ENCODE data around the gene FAM43B.
"Not testable (repeated sequence)": the region's sequence is repeated elsewhere in the genome, so short reads cannot be mapped to it uniquely, and the experiment has no call there.

The FAM43B gene, protein sequence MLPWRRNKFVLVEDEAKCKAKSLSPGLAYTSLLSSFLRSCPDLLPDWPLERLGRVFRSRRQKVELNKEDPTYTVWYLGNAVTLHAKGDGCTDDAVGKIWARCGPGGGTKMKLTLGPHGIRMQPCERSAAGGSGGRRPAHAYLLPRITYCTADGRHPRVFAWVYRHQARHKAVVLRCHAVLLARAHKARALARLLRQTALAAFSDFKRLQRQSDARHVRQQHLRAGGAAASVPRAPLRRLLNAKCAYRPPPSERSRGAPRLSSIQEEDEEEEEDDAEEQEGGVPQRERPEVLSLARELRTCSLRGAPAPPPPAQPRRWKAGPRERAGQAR

DNA sequence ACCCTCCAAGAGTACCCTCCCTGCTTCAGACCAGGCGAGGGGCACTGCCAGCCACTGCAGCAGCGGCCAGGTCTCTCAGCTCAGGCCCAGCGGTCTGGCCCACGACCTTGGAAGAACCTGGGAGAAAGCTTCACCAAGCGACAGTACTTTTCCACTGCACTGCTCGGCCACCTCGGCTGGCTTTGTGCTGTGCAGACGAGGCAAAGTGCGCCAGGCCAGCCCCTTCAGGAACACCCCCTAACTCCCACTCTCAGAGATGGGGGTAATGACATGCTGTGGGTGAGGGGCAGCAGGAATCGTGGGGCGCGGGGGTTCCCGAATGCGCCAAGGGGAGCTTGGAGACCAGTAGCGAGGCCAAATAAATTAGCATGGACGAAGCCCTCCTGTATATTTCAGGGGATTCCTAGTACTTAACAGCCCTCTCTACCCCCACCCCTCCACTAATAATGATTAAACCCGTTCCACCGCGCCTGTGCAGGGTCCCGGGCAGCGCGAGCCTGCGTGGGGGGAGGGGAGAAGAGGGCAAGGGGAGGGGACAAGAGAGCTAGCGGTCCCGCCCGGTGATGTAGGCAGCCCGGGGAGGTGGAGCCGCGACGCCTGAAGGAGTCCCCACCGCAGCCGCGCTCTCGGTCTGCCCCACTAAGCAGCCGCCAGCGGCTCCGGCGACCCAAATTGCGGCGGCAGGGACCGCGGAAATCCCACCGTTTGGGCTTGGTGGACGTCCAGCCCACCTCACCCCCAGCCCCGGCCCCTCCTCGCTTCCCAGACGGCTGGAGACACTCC, at the start of gene FAM43B:
FAM43B (plus strand) TSS at position 629 of the 783 bp plus-strand sequence. CDS start 401 bp downstream, outside the sequence.
- DNase-seq = no peak

DNA sequence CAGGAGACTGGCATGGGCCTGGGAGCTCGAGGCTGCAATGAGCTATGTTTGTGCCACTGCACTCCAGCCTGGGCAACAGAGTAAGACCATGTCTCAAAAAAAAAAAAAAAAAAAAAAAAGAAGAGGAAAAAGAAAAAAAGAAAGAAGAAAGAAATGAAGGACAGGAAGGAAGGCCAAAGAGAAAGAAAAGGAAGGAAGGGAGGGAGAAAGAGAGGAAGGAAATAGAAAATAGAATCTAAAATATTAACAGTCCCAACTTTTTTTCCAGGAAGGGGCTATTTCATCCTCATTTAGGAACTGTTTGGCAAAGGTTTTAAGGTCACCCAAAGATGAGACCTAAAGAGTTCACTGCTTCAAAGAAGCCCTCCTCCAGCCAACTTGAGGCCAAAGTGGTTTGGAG, 46.9 kb upstream of the FAM43B start:
- DNase-seq = no peak

DNA sequence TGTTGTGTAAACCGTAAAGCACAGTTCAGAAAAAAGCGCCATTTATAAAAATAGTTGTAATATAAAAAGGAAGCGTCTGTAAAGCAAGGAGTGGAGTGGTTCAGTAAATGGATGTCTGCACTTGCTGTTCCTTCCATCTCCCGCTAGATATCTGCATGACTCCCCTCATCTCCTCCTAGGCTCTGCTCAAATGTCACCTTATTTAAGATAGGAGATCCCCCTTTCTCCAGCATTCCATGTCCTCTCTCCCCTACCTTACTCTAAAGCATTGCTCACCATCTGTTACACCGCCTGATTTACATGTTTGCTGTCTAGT, 45.2 kb upstream of the FAM43B start:
- DNase-seq = no peak

DNA sequence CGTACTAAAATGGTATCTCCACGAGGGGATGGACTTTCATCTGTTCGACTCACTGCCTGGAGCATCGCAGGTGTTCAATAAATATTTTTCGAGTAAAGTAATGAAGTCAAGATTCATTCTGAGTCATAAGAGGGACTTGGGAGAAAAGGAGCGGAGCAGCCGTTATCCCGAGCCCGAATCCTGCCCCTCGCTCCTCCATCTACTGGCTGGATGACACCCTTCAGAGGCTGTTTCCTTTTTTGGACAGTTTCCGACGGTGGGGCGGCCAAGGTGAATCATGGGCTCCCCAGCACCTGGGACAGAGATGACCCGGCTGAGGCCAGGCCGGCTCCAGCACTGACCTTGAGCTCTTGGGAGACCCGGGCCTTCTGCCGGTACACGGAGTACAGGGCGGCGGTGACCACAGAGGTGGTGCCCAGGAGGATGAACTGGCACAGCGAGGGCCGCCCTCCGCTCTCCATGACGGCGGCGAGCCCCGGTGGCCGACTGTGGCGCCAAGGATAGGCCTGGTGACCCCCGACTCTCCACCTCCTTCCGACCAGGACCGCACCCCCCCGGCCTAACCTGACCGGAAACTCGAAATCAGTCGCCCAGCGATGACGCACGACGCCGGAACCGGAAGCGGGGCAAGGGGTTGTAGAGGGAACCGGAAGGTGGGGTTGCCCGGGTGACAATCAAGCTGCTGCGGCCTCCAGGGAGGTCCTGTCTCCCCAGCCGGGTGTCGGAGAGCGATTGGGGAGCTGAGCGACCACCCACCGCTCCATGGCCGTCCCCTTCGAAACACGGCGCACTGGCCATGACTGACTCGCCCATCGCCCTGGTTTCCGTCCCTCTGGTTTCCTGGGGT, 44.6 kb upstream of the FAM43B start, which contains the start of gene MUL1:
MUL1 (minus strand) TSS at position 588 of the 847 bp plus-strand sequence; CDS start at position 461, 127 bp downstream.
- DNase-seq = peak; percentile 95

DNA sequence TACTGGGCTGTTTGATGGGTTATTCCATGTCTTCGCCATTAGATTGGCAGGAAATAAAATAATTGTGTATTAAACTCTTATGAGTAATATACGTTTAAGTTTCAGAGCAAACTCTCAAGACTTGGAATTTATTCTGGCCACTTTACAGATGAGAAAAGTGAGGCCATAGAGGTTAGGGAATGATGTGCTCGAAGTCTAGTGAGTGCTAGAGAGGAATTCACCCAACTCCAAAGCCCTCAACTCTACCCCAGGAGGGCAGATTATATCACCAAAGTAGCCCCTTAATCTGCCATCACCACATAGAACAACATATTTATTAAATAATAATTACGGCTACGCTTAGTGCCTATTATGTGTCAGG, 44.0 kb upstream of the FAM43B start:
- no peak for DNase-seq

DNA sequence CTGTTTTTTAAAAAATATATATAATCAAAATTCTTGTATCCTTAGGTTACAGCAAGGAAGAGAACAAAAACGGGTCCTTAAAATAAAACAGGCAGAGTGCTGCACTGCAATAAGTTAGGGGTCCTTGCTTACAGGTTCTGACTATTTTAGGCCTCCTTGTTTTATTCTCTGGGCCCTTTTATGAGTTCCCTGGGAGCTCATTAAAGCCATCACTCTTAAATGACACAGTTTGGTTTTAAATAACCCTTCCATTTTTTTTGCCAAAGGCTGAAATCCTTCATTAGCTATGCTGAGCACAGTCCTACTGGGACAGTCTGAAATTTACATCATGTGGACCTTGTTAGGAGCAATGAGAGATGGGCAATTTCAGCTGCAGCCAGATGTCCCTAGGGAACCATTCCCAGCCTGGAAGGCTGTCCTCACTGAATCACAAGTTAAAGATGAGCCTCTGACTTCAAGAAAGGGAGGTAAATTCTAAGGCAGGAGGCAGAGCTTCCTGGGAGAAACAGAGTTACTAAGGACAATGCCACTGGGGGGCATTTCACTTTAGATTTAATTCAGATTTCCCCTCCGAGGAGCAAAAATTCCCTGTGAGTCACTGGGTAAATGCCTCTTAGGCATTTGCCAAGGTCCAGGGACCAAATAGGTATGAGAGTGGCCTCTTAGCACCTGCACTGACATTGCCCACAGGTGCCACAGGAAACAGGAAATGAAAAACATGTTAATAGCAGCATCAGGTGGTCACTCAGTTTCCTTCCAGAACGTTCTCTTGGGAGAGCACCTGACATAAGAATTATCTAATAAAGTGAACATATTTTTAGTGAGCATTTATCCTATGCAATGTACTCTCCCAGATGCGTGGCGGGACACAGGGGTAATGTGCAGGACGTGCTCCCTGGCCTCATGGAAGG, 40.6 kb upstream of the FAM43B start:
- DNase-seq = no peak

DNA sequence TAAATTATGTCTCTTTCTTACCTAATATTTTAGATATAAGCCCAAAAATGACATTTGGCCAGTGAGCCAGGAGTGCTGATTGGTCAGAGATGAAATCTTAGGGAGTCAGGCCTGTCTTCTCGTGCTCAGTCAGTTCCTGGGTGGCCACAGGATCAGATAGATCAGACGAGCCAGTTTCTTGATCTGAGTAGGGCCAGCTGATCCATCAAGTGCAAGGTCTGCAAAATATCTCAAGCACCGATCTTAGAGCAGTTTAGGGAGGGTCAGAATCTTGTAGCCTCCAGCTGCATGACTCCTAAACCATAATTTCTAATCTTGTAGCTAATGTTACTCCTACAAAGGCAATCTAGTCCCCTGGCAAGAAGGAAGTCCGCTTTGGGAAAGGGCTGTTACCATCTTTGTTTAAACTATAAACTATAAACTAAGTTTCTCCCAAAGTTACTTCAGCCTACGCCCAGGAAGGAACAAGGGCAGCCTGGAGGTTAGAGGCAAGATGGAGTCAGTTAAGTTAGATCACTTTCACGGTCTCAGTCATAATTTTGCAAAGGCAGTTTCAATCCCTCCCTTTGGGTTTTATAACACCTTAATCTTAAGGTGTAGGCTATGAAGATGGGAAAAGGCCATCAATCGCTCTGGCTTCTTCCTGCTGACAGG, 32.6 kb upstream of the FAM43B start:
- DNase-seq = not testable (repeated sequence)

DNA sequence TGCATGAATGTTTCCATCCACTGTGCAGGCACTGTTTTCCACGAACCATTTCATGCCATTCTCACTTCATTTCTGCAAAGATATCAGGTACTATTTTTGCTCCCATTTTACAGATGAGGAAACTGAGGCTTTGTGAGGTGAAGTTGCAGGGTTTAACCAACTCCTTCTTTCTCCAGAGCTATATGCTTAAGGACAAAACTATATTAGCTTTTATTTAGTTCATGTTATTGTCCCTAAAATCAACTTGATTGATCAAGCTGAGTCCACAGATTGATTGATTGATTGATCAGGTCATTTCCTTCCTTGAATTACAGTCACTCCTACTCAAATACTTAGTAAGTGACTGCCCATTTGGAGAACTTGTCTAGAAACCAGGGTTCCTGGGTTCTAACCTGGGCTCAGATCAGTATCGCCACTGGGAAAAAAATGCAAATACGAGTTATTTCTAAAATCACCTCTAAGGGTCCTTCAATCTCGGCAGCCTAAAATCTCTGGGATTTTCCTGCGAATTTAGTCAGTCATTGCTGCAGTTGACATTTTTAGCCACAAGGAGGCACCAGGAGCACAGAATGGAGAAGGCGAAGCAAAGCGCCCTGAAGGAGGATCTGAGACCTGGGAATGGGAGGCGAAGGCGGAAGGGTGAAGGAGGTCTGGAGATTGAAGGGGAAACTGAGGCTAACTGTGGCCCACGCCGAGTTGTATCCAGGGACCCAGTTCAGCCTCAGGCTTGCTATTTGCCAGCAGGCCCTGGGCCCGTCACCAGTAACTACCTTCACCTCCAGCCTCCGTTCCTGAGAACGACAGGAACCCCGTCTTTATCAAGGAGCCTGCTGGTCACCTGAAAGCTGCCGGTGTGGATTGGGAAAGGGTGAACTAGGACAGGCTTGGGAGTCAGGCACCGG, 30.2 kb upstream of the FAM43B start:
- DNase-seq = peak; percentile 92

DNA sequence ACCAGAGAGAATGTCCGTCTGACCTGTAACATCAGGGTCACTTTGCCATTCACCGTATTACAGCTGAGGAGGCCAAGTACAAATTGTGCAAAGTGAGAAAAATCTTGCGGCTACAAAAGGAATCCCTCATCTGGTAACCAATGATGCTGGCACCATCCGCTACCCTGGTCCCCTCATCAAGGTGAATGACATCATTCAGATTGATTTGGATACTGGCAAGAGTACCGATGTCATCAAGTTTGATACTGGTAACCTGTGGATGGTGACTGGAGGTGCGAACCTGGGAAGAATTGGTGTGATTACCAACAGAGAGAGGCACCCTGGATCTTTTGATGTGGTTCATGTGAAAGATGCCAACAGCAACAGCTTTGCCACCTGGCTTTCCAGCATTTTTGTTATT, 26.1 kb upstream of the FAM43B start:
- DNase-seq = no peak

DNA sequence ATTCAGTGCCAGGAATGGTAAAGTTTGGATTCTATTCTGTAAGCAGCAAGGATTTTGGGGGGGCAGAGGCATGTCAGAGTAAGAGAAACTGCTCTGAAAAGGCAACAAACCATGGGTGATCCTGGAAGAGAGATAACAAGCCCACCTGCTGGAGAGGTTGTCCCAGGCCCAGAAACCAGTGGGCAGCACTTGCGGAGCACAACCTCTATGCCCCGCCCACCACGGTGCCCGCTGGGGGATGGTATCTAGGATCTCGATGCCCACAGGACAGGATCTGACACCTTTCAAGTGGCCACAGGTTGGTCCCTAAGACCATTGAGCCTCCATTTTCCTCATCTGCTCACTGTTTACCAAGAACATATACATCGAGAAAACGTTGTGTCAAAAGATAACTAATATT, 24.2 kb upstream of the FAM43B start:
- no peak for DNase-seq

DNA sequence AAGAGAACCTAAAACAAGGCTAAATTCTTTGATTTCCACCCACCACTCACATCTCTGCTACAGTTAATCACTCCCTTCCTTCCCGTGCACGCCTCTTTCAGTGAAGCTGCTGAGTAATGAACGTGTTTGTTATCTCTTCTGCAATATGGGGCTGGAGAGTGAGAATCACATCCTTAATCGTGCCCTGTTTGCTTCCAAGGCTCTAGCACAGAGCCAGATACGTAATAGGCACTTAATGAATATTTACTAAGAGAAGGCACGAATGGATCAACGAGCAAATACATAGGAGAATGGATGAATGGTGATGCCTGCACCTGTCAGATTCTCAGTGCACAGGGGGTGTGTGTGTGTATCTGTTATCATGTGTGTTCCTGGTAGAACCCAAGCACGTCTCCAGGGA, 22.1 kb upstream of the FAM43B start:
- no peak for DNase-seq

DNA sequence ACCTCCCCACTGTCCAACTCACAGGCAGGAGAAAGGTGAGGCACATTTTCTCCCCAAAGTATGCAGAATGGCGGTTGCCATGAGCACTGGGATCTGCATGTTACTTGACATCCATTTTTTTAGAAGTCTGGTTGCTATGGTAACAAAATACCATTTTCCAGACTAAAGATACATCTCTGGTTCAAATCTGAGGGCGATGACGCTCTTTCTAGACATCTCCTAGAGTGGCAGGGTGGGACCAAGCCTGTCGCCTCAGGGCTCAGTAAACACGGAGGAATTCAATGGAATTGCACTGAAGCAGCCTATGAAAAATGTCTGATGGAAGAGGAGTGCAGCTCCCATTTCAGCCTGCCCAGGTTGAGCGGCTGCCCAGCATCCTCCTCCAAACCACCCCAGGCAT, 21.5 kb upstream of the FAM43B start:
- no peak for DNase-seq

DNA sequence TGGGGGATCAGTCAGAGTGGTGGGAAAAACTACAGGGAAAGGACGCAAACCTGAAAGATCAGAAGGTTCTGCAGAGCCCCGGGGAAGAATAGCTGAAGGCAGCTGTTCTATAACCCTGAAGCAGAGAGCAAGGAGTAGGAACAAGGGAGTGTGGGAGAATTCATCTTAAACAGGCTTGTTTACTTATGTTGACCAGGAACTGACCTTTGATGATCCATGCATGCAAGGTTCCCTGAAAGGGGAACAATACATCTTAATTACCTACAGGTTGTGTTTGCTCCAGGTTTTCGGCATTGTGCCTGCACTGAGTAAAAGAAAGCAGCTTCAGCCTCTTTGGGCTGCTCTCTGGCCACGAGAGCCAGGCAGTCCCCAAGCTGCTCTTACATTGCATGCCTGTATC, 18.7 kb upstream of the FAM43B start:
- DNase-seq = no peak

DNA sequence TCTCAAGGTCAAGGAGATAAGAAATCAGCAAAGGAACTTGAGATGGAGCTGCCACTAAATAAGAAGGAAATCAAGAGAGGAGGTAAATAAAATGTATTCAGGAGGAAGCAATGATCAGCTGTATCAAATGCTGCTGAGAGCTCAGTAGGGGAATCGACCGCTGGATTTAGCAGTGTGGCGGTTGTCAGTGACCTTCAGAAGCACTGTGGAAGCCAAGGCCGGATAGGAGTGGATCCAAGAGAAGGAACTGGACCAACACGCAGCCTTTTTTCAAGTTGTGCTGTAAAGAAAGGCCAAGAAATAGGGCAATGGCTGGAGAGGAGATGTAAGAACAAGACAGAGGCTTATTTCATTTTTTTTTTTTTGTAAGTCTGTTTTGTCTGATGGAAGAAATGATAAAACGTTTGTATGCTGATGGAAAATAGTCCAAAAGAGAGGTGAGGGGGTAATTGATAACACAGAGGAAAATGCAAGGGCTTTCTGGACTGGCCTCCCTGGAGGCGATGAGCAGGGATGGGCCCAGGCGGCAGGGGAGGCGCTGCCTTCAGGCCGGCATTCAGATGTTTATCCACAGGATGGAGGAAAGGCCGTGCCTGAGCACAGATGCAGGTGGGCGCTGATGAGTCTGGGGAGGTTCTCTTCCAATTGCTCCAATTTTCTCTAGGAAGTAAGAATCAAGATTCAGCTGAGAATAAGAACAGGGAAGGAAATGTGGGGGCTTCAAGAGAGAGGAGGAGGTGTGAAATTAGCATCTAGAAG, 17.5 kb upstream of the FAM43B start:
- DNase-seq = no peak

DNA sequence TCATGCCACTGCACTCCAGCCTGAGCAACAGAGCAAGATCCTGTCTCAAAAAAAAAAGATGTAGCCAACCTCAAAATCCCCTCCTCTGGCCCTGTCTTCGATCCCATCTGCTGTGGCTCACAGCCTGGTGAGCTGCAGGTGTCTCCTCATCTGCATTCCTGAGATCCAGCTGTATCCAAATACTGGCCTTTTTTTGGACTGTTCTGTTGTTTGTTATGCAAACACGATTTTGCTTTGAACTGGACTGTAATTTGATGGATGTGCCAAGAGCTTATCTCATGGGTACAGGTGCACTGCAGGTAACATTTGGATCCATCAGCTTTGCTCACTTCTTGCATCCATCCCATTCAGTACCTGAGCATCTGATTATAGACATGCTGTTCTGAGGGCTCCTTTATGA, 14.1 kb upstream of the FAM43B start:
- DNase-seq = no peak

DNA sequence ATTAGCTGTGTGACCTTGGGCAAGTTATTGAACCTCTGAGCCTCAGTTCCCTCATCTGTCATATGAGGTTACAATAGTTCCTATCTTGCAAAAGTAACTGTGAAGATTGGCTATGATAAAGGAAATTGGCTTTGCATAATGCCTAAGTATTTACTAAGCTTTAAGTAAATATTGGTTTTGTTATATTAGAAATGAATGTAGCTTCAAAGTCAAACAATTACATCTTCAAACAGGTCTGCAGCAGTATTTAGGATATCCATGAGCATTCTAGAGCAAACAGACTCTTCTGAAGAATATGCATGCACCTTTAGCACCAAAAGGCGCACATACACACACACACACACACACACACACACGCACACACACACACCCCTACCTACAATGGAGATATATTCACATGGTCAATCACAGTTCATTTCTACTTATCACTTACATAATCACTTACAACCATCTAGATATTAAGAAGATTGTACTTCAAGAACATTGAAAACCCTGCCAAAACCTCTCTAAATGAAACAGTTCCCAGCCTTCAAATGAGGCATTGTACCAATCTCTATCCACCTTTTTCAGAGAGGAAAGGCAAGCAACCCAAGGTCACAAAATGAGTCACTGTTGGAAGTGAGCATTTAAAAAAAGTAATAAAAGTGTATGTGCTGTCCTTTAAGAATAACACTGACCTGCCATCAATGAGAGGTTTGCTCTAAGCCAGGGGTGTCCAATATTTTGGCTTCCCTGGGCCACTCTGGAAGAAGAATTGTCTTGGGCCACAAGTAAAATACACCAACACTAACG, 13.4 kb upstream of the FAM43B start:
- DNase-seq = no peak

DNA sequence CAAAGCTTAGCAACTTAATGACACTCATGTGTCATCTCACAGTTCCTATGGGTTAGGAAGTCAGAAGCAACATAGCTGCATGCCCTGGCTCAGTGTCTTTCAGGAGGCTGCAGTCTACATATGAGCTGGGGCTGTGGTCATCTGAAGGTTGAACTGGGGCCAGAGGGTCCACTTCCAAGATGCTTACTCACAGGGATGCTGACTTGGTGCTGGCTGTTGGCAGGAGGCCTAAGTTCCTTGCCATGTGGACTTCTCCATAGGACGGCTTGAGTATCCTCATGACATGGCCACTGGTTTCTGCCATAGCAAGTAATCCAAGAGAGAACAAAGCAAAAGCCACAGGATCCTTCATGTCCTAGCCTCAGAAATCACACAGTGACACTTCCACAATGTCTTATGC, 12.1 kb upstream of the FAM43B start:
- no peak for DNase-seq

DNA sequence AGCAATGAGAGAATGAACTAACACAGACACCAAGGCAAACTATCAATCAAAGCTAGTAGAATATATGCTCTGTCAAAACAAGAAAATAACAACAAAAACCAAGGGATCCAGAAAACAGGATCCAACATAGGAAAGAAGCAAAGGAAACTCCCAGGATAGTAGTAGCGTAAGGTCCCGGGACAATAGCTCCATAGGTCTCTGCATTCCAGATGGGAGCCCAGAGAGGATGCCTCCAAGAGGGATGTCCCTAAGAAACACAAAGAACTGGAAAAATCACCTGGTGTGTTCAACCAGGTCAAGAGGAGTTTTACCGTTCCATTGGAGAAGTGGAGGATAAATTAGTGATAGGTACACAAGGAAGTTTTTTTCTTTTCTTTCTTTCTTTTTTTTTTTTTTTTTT, 5.7 kb upstream of the FAM43B start:
- no peak for DNase-seq

DNA sequence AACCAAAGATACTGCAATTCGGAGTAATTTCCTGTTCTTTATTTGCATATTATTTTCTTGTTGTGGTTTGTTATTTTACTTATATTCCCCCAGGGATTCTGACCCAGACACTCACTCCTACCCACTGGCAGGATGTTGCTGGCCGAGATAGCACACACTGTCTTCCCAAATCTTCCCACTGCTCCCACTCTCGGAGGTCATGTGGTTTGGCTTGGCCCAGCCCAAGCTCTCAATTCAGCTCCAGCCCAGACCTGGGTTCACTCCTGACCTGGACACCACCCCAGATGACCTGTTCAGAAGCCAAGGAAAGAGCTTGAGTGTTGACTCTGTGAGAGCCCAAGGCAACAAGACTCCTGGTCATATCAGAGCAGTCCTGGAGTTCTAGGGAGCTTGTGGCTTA, 1.2 kb upstream of the FAM43B start:
- no peak for DNase-seq
